ENCODE results near the gene CD164.
"Not testable (repeated sequence)": the region's sequence is repeated elsewhere in the genome, so short reads cannot be mapped to it uniquely, and the experiment has no call there.

GRCh38 chr6:109333870-109334269, 48.4 kb downstream of the CD164 start:
- TF ChIP-seq CTCF, POLR2A (IDR thresholded peaks at IDR 0.05): not testable (repeated sequence)
